Breast epithelium (tissue), 3 donors: Measurements from ENCODE around the gene L3MBTL3.

ENCODE experiments used
- POLR2A ChIP-seq: fragments of 450-650 bp; IDR thresholded peaks from one replicate; pipeline ENCODE4 v1.6.1; 2016; ENCODE audit warnings: antibody characterized with exemption, mild to moderate bottlenecking, moderate library complexity
- TF ChIP-seq, protein P1 (sequence below), 3 donors: fragments of 450-650 bp; IDR thresholded peaks; one replicate each; pipeline ENCODE4 v1.5.1; 2016 to 2017; ENCODE audit warnings: antibody characterized with exemption in 3 of 3, mild to moderate bottlenecking in 3 of 3, moderate library complexity in 3 of 3

DNA sequence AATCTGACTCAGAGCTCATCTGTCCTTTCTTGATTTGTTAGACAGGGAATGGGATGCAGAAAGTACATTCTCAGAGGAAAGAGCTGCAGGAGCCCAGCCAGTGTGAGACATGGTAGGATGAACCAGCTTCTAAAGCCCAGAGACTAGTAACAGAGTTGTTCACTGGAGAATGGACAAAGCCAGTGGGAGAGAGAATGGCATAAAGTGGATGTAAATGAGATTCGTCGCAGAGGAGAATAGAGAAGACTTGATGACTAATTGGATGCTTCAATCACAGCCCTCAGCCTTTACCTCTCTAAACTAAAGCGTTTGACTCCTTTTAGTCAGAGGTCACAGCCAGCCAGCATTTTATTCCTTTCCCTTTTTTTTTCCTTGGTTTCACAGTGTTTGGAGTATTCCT lies 25.5 kb upstream of the L3MBTL3 start:
- no peak for TF ChIP-seq POLR2A
- TF ChIP-seq, protein P1, sequence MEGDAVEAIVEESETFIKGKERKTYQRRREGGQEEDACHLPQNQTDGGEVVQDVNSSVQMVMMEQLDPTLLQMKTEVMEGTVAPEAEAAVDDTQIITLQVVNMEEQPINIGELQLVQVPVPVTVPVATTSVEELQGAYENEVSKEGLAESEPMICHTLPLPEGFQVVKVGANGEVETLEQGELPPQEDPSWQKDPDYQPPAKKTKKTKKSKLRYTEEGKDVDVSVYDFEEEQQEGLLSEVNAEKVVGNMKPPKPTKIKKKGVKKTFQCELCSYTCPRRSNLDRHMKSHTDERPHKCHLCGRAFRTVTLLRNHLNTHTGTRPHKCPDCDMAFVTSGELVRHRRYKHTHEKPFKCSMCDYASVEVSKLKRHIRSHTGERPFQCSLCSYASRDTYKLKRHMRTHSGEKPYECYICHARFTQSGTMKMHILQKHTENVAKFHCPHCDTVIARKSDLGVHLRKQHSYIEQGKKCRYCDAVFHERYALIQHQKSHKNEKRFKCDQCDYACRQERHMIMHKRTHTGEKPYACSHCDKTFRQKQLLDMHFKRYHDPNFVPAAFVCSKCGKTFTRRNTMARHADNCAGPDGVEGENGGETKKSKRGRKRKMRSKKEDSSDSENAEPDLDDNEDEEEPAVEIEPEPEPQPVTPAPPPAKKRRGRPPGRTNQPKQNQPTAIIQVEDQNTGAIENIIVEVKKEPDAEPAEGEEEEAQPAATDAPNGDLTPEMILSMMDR (IDR thresholded peaks at IDR 0.05), result no peak
